Bone marrow (tissue), 2 donors: Measurements from ENCODE around the gene FAM20A.
"Not testable (repeated sequence)": the region's sequence is repeated elsewhere in the genome, so short reads cannot be mapped to it uniquely, and the experiment has no call there.

Experiments used
- DNase-seq, 2 donors: peaks; one replicate each; lab custom pipeline; 2025; lab: John Stamatoyannopoulos, UW

Gene FAM20A

DNA sequence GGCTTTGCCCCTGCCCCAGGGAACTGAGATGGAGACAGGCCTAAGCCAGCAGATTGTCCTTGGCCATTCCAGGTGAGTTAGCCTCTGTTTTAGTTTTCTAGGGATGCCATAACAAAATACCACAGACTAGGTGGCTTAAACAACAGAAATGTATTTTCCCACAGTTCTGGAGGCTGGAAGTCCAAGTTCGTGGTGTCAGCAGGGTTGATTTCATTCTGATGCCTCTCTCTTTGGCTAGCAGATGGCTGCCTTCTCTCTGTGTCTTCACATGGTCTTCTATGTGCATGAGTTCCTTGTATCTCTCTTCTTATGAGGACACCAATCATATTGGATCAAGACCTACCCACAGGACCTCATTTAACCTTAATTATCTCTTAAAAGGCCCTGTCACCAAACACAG is 12.8 kb downstream of the FAM20A start:
- no peak for DNase-seq

- DNase-seq, result no peak
Measured at GRCh38 chr17:68587847-68588246, 13.3 kb downstream of the FAM20A start.

GRCh38 chr17:68587026-68587425 is 14.1 kb downstream of the FAM20A start:
- no peak for DNase-seq

DNA sequence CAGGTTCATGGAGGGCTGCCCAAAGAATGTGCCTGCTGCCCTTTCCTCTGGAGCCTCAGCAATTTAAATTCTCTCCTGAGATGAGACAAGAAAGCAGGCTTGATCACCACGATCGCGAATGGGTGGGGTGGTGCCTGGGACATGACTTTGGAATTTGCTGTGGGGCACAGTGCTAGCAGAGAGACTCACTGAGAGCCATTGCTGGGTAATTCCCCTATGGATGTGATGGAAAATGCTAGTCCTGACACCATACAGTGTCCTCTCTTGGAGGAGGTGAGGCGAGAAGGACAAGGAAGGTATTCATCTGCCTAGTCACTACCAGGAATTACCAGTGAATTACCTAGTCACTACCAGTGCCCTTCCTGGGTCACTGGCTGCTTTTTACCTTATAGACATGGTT is 15.5 kb downstream of the FAM20A start:
- no peak for DNase-seq

- DNase-seq, result no peak
Measured at GRCh38 chr17:68584581-68585303, 16.4 kb downstream of the FAM20A start.

GRCh38 chr17:68582867-68583266 is 18.3 kb downstream of the FAM20A start:
- not testable (repeated sequence) for DNase-seq

DNA sequence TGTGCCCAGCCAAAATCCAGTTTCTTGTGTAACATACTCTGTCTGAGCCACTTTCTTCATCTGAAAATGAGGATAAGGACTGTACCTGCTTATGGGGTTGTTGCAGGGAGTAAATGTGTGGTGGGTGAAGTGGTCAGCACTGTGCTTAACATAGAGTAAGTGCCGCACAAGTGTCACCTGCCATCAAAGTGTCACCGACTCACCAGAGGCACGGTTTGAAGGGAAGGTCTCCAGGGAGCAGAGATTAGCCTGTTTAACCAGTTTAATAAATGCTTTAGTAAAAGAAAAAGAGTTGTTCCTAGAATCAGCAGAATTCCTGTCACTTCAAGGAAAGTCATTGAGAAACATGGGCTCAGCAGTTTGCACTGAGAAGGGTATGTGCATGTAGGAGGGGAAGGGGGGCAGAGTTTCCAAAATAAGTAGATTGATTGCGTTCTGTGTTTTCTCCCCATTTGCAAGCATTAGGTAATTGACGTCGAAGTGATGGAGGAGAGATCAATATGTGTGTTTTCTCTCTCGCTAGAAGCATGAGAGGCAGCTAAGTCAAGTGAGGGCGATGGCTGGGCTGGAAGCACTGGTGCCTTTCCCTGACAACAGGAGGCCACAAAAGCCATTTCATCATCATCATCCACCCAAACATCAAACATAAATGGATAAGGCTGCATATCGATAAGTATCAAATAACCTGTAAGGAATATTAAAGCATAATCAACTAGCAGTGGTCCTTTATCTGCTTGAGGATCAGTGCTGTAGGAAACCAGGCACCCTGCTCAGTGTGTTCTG is 19.1 kb downstream of the FAM20A start:
- no peak for DNase-seq

GRCh38 chr17:68580236-68580770 is 20.9 kb downstream of the FAM20A start:
- peak in 1 of 2 donors; percentile 38 for DNase-seq

DNA sequence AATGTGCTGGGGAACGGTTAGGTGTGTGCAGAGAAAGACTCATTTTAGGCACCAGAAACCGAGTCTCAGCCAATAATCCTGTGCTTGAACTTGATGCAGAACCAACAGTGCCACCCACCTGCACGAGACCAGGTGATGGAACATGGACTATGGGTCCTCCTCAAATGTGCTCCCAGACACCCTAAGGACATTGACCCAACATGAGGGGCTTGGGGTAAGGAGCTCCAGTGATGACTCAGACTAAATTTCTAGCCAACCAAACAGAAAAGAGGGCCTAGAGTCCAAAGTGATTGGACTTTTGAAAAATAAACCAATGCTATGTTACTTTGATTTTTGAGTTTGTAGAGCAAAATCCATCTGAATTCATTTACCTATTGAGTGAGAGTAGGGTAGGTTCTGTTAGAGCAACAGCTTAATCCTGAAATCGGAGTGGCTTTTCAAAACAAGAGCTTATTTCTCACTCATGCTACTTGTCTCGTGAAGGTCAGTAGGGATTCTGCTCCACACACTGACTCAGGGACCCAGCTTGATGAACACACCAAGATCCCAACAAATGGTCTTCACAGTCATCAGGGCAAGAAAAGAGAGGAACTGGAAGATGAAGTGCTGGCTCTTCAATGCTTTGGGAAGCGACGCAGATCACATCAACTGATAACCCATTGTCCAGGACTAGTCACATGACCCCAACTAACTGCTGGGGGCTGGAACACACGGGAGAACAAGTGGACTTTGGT is 21.8 kb downstream of the FAM20A start:
- no peak for DNase-seq

DNA sequence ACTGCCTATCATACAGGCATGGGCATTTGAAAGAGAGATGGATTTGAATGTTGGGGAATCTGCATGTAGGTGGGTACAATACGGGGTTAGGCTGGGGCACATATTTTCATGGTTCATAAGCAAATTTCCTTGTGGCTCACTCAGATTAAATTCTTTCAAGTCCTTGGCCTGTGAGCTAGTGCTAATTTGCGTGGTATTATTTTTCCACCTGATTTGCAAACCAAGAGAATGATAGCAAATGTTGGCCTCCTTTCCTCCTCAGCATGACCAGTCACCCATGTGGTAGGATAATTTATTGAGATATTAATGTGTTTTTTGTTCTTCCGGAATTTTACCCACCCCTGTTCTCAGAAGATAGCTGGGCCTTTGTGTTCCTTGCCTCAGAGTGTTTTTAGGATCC is 22.9 kb downstream of the FAM20A start:
- DNase-seq, result no peak

GRCh38 chr17:68577497-68577821 is 23.7 kb downstream of the FAM20A start:
- no peak for DNase-seq

DNA sequence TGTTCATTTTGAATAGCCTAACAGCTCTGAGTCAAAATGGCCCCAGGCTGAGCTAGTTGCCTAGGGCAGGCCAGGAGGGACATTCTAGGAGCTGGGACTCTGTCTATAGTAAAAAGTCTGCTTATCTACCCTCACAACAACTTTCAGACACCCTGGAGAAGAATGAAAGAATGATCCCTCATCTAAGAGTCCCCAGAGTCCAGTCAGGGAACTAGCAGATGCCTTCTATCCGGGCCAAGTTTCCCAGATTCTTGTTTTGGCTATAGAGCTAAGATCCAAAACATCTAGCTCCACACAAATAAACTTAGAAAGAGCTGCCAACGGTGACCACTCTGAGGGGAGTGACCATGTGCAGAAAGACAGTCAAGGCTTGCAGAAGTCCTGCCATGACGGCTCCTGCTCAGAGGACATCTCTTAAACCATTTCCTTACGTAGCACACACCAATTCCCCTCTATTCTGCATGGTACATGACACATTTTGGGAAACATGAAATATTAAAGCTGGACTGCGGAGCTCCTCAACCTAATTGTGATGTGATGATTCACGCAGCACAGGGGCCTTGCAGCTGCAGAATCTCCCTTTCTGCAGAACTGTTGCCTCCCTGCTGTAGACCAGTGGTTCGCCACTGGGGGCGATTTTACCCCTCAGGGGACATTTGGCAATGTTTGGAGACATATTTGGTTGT is 24.2 kb downstream of the FAM20A start:
- no peak for DNase-seq

DNA sequence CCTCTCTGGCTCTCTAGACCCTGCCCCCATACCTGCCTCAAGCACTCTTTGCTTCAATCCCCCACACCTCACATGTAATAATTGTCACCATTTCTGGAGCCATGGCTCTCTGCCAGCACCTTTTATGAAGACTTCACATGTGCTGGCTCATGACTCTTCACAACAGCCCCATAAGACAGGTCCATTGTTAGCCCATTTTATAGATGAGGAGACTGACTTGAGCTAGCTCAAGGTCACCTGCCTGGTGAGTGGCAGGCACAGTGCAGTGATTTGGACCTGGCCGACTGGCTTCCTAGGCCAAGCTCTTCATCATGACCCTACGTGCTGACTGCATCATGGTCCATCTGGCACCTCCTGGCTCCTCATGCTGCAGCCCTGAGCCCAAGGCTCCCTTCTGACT is 25.0 kb downstream of the FAM20A start:
- DNase-seq, result no peak

GRCh38 chr17:68573338-68573737 is 27.8 kb downstream of the FAM20A start:
- DNase-seq, result no peak

DNA sequence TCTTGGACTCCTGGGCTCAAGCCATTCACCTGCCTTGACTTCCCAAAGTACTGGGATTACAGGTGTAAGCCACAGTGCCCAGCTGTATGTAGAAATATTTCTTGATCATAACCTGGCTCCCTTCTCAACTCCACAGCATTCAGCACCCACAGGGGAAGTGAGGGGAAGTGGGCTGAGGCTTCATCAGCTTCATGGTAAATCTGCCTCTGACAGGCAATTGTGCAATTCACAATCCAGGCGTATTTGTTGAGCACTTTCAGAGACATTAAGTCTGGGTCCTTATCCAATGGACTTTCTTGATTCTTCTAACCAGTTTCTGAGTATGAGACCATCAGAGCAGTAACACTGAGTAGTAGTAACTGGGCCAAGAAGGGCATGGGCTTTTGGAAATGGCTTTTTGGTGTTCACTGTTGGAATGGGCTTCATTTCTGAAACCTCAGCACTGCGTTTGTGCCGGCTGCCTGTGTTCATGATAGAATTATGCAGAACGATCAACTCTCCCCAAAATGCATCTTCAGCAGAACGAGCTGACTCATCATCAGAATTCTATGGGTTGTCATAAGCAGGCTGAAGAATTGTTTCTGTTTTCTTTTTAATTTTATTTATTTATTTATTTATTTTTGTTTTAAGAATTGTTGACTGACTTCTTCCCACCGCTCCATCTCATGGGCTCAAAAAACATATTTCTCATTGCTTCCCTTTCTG is 28.9 kb downstream of the FAM20A start:
- no peak for DNase-seq

GRCh38 chr17:68570526-68570925 is 30.6 kb downstream of the FAM20A start:
- no peak for DNase-seq

DNA sequence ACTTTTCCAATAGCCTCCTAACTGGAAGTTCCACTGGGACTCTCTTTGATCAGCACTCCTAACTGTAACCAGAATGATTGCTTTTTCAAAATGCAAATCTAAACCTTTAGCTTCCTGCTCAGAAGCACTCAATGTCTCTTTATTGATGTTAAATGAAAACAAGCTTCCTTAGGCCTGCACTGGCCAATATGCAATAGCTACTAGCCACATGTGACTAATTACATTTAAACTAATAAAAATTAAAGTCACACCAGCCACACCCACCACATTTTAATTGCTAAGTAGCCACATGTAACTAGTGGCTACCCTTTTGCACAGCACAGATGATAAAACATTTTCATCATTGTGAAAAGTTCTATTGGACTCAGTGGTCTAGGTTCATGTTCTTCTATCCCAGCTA is 31.8 kb downstream of the FAM20A start:
- no peak for DNase-seq

- no peak for DNase-seq
Measured at GRCh38 chr17:68568581-68568980, 32.6 kb downstream of the FAM20A start.

DNA sequence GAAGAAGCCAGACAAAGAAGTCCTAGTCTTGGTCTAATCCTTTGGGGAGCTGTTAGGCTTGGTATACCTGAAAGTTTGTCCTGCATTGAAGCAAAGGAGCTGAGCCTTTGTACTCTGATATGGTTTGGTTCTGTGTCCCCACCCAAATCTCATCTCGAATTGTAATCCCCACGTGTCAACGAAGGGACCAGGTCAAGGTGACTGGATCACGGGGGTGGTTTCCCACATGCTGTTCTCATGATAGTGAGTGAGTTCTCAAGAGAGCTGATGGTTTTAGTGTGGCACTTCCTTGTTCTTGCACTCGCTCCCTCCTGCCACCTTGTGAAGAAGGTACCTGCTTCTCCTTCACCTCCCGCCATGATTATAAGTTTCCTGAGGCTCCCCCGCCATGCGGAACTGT is 33.6 kb downstream of the FAM20A start:
- no peak for DNase-seq

DNA sequence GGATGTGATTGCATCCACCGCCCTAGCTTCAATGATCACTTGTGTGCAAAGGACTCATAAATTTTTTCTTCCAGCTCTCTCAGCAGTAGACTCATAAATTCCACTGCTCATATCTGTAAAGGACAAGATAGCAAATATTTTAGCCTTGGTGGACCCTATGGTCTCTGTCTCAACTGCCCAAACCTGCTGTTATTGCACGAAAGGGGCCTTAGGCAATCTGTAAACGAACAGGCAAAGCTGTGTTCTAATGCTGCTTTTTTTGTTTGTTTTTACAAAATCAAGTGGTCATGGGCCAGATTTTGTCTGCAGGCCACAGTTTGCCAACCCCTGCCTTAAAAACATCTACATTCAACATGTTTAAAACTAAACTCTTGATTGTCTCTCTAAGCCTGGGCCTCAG is 34.1 kb downstream of the FAM20A start:
- no peak for DNase-seq

- DNase-seq, result no peak
Measured at GRCh38 chr17:68566442-68566738, 34.8 kb downstream of the FAM20A start.
